ENCODE results near the gene EGFL8. TPM values are rescaled to one million over a fixed set of nuclear protein-coding genes. Genes with fewer than 3 reads are reported as not detected.
A peak's percentile ranks its signal among the peaks of the same experiment; 100 is the strongest.

EGFL8 gene
- total and polyA plus RNA-seq, 2 of the 8 experiments (the other 6 are each of a cell fraction or from before 2014, with no cell fraction given), result 5.0 to 9.2 TPM

DNA sequence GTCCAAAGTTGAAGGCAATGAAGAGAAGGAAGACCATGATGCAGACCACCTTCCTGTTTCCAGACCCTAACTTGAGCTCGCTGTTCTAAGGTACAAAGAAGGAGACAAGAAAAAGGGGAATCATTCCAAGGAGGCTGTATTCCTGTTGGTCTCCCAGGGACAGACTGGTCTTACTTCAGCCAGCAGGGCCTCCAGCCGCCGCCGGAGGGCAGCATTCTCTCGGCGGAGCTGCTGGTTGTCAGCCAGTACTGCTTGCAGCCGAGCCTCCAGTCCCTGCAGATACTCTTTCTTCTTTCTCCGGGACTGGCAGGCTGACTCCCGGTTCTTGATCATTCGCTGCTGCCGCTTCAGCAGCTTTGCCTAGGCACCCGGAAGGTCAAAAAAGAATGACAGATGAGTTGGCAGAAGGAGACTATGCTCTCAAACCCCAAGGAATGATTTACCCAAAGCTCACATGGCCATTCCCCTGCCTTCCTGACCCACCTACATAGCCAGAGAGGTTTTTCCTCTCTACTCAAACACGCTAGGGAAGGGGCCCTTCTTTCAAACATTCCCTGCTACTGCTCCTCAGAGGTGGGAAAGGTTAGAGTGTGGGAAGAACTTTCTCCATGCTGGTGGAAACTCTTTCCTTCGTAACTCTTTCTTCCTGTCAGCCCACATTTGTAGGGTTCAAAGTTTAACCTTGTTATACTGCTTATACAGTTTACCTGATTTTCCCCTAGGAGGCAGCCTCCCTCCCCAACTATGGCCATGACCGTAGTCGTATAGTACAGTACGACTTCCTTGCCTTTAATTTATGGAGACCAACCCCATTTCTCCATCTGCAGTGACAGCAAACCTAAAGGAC lies 45.4 kb upstream of the EGFL8 start:
- TF ChIP-seq RAD21 (IDR thresholded peaks at IDR 0.05 in 1 of 2, conservative IDR thresholded peaks at IDR 0.05 in 1 of 2; ENCODE audit: low read depth in 2 of 2, low read length in 2 of 2), result peak; percentile 92 to 94
- TF ChIP-seq CHD1 (IDR thresholded peaks at IDR 0.05; ENCODE audit: low read depth, low read length), result no peak
- TF ChIP-seq, protein P1, sequence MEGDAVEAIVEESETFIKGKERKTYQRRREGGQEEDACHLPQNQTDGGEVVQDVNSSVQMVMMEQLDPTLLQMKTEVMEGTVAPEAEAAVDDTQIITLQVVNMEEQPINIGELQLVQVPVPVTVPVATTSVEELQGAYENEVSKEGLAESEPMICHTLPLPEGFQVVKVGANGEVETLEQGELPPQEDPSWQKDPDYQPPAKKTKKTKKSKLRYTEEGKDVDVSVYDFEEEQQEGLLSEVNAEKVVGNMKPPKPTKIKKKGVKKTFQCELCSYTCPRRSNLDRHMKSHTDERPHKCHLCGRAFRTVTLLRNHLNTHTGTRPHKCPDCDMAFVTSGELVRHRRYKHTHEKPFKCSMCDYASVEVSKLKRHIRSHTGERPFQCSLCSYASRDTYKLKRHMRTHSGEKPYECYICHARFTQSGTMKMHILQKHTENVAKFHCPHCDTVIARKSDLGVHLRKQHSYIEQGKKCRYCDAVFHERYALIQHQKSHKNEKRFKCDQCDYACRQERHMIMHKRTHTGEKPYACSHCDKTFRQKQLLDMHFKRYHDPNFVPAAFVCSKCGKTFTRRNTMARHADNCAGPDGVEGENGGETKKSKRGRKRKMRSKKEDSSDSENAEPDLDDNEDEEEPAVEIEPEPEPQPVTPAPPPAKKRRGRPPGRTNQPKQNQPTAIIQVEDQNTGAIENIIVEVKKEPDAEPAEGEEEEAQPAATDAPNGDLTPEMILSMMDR (IDR thresholded peaks at IDR 0.05; ENCODE audit: control extremely low read depth in 1 of 3, insufficient read depth in 1 of 3, low read depth in 1 of 3, low read length in 3 of 3), result peak; percentile 94 to 96 (median 95)
- TF ChIP-seq SIN3A (conservative IDR thresholded peaks at IDR 0.05 in 1 of 2, IDR thresholded peaks at IDR 0.05 in 1 of 2; ENCODE audit: low read depth in 1 of 2, low read length in 2 of 2), result peak in 1 of 2 experiments; percentile 67; a peak in 1 of 4 replicates
- Histone ChIP-seq H3K4me2 (ENCODE audit: insufficient read depth in 1 of 2, low read depth in 2 of 2, low read length in 2 of 2) (no peak overlapping the region), H3K36me3 (ENCODE audit: control insufficient read depth in 2 of 4, insufficient read depth in 4 of 4, low read length in 3 of 4) (peaks cover 9 to 30% (median 16%) of the 10 kb centered on the region in 4 experiments; a peak in 7 of 8 replicates), H3K79me1 (ENCODE audit: low read depth, low read length) (no peaks in the 10 kb centered on the region), H4K8ac (ENCODE audit: extremely low read depth, insufficient read depth, low read length) (no peak overlapping the region), H2BK5ac (ENCODE audit: low read depth, low read length) (no peak overlapping the region), H3K9me3 (ENCODE audit: insufficient read depth in 2 of 2, low read depth in 1 of 2, low read length in 1 of 2) (no peaks in the 10 kb centered on the region), H3K4me1 (replicated peaks in 1 of 4; ENCODE audit: control insufficient read depth in 3 of 4, insufficient read depth in 4 of 4, low read length in 3 of 4) (peaks cover 0 to 2% (median 0%) of the 10 kb centered on the region in 4 experiments; a peak in 2 of 7 replicates), H3K23ac (ENCODE audit: insufficient read length) (no peak overlapping the region), H2BK120ac (replicated peaks; ENCODE audit: low read depth, low read length) (no peak overlapping the region), H3K18ac (ENCODE audit: extremely low read depth, low read length) (no peak overlapping the region), H3K23me2 (ENCODE audit: low read depth, low read length) (no peaks in the 10 kb centered on the region), H4K5ac (ENCODE audit: insufficient read length, low read depth, low read length) (no peak overlapping the region), H3K14ac (ENCODE audit: insufficient read length) (no peak overlapping the region), H2AFZ (ENCODE audit: low read length) (no peak overlapping the region), H3K27me3 (replicated peaks in 1 of 4; ENCODE audit: control insufficient read depth in 3 of 4, extremely low read depth in 1 of 4, insufficient read depth in 3 of 4, low read length in 3 of 4) (no peaks in the 10 kb centered on the region), H3K9ac (replicated peaks in 1 of 4; ENCODE audit: extremely low read depth in 1 of 4, low read depth in 3 of 4, low read length in 3 of 4) (no peak overlapping the region), H4K91ac (replicated peaks; ENCODE audit: insufficient read length, low read length) (no peak overlapping the region), H2BK15ac (ENCODE audit: low read length) (no peak overlapping the region), H3K4me3 (ENCODE audit: extremely low read depth in 1 of 4, insufficient read depth in 2 of 4, low read depth in 3 of 4, low read length in 4 of 4) (no peak overlapping the region), H3K56ac (replicated peaks; ENCODE audit: insufficient read length, low read depth, low read length) (no peak overlapping the region), H3K79me2 (ENCODE audit: control insufficient read depth in 1 of 2, insufficient read depth in 2 of 2, low read length in 2 of 2) (no peaks in the 10 kb centered on the region), H3K4ac (replicated peaks; ENCODE audit: insufficient read length, low read depth, low read length) (no peak overlapping the region), H4K20me1 (replicated peaks in 1 of 2; ENCODE audit: control insufficient read depth in 1 of 2, insufficient read depth in 2 of 2, low read length in 2 of 2) (peaks cover 5 to 7% of the 10 kb centered on the region in 2 experiments), H3K27ac (ENCODE audit: low read depth, low read length) (no peak overlapping the region), H2BK20ac (ENCODE audit: low read length) (no peak overlapping the region), H2BK12ac (ENCODE audit: low read depth, low read length) (no peak overlapping the region), H2AK5ac (ENCODE audit: low read depth, low read length) (no peak overlapping the region)
- CTCF ChIA-PET (ENCODE audit: partially characterized antibody), result interaction anchor here (0.7 to 6.1 kb wide), 37 partner anchors 10 to 835 kb away, joined by 3 to 76 read pairs (median 5); partner anchors contain the start of genes ATF6B, CLIC1, EGFL8 and FKBPL
- peak; percentile 73 to 88 for DNase-seq (ENCODE audit: low read depth in 1 of 2, low spot score in 2 of 2)
- no peak for FAIRE-seq
- POLR2A ChIA-PET (ENCODE audit: partially characterized antibody), result interaction anchor here (0.7 to 3.0 kb wide), 8 partner anchors 10 to 74 kb away, joined by 3 to 21 read pairs (median 6); partner anchors contain the start of genes ATF6B, FKBPL, GPSM3 and PRRT1
- 46% methylated on average over 16 of the region's 17 CpGs; no CpG with 5 or more reads in 1 of the 2 experiments for WGBS, 2 experiments (ENCODE audit: extremely low coverage in 1 of 2, insufficient coverage in 1 of 2, insufficient read length in 1 of 2, insufficient replicate concordance in 2 of 2, low coverage in 1 of 2, low lambda C conversion rate in 2 of 2, missing lambda C conversion rate in 1 of 2)

Measured in H1 (cell line).